Activated T-cell treated with anti-CD3 and anti-CD28 coated beads for 24 hours (primary cell): ENCODE data around the gene NBL1.

Experiments used
- DNase-seq: peaks from one replicate; pipeline ENCODE4 v3.0.0-alpha.2; 2020; ENCODE audit warnings: low read depth

Gene NBL1, protein sequence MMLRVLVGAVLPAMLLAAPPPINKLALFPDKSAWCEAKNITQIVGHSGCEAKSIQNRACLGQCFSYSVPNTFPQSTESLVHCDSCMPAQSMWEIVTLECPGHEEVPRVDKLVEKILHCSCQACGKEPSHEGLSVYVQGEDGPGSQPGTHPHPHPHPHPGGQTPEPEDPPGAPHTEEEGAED

GRCh38 chr1:19643602-19644394 is at the start of gene NBL1:
NBL1 (plus strand) TSS chr1:19644311; CDS start chr1:19655031, 10,720 bp downstream.
- DNase-seq: peak; percentile 54

GRCh38 chr1:19596065-19596713 is 47.9 kb upstream of the NBL1 start:
- peak; percentile 5 for DNase-seq

- DNase-seq: peak; percentile 96
These were observed 47.2 kb upstream of the NBL1 start for GRCh38 chr1:19596714-19597495.

DNA sequence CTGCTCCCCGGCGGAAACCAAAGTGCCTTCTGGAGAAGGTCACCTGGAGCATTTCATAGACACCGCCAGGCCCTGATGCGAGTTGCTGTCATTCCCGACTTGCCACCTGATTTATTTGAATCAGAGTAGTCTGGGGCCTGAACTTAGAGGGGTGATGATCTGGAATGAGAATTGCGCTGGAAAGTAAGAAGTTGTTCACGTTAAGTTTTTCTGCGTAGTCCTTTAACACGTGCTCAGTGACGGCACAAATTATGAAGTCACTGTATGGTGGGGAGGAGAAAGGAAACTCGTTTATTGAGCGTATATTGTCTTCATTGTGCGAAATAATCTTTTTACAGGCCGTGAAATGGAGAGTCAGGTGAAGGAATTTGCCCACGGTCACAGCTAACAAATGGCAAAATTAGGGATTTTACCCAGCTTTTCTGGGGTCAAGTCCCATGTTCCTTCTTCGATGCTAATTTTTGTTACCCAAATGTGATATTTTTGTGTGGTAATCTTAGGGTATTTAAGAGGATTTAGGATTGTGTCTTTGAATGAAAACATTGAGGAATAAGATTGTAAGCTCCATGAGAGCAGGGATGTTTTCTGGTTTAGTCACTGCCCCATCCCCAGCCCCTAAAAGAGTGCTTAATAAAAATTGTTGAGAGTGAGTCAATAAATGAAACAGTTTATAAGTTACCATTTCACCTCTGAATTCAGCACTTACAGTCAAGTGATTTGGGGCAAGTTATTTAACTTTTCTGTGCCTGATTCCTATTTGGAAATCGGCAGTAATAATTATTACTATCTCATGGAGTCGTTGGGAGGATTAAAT is 46.4 kb upstream of the NBL1 start:
- DNase-seq: peak; percentile 53

- DNase-seq: no peak
These were observed 44.3 kb upstream of the NBL1 start for GRCh38 chr1:19599810-19600209.

- DNase-seq: no peak
These were observed 41.6 kb upstream of the NBL1 start for GRCh38 chr1:19602486-19602885.

- DNase-seq: no peak
These were observed 38.1 kb upstream of the NBL1 start for GRCh38 chr1:19605967-19606366.

- peak; percentile 26 for DNase-seq
These were observed 37.1 kb upstream of the NBL1 start for GRCh38 chr1:19606817-19607642.

GRCh38 chr1:19608232-19608631 is 35.9 kb upstream of the NBL1 start:
- no peak for DNase-seq

DNA sequence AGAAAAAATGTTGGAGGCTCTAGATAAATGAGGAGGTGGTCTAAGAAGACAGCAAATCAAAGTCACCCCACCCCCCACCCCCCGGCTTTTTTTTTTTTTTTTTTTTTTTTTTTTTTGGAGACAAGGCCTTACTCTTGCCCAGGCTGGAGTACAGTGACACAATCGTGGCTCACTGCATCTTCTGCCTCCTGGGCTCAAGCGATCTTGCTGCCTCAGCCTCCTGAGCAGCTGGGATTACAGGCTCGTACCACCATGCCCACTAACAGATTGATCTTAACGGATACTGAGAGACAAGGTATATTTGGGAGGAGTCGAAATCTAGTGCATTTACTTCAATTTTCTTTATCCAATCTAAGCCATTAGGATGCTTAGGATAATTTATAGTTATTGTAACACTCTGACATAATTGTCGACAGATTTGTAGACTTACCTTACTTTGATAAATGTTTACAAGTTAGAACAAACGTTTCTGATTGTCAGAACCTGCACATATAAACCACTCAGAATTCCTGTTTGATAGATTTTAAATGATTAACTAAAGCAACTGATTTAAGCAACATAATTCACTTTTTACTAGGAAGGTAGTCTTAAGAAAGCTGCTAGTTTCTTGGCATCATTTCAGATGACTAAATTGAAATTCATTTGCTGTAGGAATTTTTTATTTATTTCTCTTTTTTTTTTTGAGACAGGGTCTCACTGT is 33.7 kb upstream of the NBL1 start:
- no peak for DNase-seq

GRCh38 chr1:19612530-19612929 is 31.6 kb upstream of the NBL1 start:
- DNase-seq: no peak

DNA sequence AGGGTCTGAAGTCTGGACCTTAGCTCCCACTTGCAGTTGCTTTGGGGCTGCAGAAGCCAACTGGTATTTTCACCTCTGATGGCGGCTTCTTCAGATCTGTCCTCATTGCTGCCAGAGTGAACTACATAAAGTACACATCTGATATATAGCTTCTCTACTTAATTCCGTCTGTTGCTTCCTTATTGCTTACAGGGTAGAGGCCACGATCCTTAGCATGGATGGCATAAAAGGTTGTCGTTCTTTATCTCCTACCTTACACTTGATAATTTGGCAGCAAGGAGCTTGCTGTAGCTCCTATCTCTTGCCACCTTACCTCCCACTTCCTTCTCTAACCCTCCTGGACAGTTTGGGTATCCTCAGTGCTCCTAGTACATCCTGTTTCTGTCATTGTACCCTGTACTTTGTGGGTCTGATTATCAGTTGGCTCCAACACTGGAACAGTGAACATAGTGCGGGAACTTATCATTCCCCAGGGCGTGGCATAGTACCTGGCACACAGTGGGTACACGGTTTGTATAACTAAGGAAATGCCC is 30.9 kb upstream of the NBL1 start:
- DNase-seq: no peak

DNA sequence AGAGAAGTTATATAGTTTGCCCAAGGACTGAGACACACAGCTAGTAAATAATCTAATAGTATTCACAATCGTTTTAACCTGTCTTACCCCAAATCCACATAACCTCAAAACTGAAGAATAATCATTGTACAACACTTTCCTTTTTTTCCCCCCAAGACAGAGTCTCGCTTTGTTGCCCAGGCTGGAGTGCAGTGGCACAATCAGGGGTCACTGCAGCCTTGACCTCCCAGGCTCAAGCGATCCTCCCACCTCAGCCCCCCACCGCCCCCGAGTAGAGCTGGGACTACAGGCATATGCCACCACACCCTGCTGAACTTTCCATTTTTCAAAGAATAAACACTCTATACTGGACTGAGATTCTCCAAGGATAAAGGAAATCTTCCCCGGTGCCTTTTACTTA is 28.7 kb upstream of the NBL1 start:
- DNase-seq: no peak

- DNase-seq: no peak
These were observed 27.6 kb upstream of the NBL1 start for GRCh38 chr1:19616489-19616888.

DNA sequence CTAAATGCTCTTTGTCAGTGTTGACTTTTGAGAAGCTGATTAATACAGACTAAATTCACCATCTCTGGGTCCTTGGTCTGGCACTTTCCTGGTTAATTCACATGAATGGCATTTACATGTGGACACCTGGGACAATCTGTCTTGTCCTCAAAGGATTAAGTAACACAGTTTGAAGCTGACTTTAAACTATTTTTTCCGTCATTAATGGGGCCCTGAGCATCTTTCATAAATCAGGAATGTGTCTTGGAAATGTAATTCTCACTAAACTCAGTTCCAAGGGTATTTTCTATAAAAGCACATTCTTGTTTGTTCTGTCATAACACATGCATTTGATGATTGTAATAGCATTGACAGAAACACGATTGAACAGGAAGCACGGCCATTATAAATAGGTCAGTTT is 26.7 kb upstream of the NBL1 start:
- no peak for DNase-seq

- DNase-seq: no peak
These were observed 25.7 kb upstream of the NBL1 start for GRCh38 chr1:19618428-19618827.

- no peak for DNase-seq
These were observed 24.3 kb upstream of the NBL1 start for GRCh38 chr1:19619697-19620384.

DNA sequence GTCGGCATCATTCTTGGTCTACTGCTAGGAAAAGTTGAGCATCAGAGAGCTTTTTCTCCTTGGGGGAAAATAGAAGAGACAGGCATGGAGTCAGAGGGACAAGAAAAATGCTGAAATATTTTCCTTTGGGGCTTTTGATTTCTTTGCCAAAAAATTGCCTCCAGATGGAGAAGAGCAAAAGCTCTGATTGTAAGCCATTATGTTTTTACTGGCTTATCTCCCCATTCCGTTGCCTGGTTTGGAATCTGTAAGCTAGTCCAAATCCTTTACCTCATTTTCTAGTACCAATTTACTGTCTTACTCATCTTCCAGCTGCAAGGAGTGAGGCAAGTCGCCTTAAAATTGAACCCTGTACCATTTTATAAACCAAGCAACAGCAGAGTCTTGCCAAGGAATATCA is 23.3 kb upstream of the NBL1 start:
- no peak for DNase-seq

- no peak for DNase-seq
These were observed 22.7 kb upstream of the NBL1 start for GRCh38 chr1:19621274-19621950.
